Heart left ventricle (tissue), 13 donors: ENCODE results near the gene SSUH2.

ENCODE experiments used
- POLR2A ChIP-seq, 2 donors: fragments of 450-650 bp; IDR thresholded peaks; one replicate each; pipeline ENCODE4 v1.6.1; 2017; ENCODE audit warnings: antibody characterized with exemption in 2 of 2, mild to moderate bottlenecking in 2 of 2, moderate library complexity in 2 of 2
- TF ChIP-seq, protein P1 (sequence below), 12 donors: fragments of 200-600 bp; sonication (generic) in 4 of 12; IDR thresholded peaks; one replicate each; pipeline versions ENCODE4 v1.5.0 to v1.8.0; 2018 to 2022; ENCODE audit warnings: antibody characterized with exemption in 12 of 12, mild to moderate bottlenecking in 5 of 12
- donor health status: ischemic (EF 13 %, LVEDD 7.1; RV severe dilation, severe dysfunction).
- donor health status: DM: no; HTN: yes; CAD: no.
- donor health status: DM: no; HTN: no; CAD: no.
- donor health status: ischemic (EF 25% LVEDD 6.9; RV normal size, moderate dysfunction).
- donor health status: ischemic (EF 25% LVEDD 5.7; RV mildly dilated, moderate dysfunction).
- donor health status: ischemic (EF 35%, LVEDD 5.7; RV mildly dilated, moderate dysfunction).
- donor health status: nonischemic (EF 11% LVEDD 7.7; RV severe dilation, severe dysfunction).
- donor health status: DM: yes; HTN: yes; CAD: no.
- donor health status: PGD.
- donor health status: ischemic (EF 29% LVEDD 5.4; RV normal size, mild dysfunction).
- donor health status: nonischemic (EF 23%, LVEDD 6.1; RV moderate dilation, normal function).

DNA sequence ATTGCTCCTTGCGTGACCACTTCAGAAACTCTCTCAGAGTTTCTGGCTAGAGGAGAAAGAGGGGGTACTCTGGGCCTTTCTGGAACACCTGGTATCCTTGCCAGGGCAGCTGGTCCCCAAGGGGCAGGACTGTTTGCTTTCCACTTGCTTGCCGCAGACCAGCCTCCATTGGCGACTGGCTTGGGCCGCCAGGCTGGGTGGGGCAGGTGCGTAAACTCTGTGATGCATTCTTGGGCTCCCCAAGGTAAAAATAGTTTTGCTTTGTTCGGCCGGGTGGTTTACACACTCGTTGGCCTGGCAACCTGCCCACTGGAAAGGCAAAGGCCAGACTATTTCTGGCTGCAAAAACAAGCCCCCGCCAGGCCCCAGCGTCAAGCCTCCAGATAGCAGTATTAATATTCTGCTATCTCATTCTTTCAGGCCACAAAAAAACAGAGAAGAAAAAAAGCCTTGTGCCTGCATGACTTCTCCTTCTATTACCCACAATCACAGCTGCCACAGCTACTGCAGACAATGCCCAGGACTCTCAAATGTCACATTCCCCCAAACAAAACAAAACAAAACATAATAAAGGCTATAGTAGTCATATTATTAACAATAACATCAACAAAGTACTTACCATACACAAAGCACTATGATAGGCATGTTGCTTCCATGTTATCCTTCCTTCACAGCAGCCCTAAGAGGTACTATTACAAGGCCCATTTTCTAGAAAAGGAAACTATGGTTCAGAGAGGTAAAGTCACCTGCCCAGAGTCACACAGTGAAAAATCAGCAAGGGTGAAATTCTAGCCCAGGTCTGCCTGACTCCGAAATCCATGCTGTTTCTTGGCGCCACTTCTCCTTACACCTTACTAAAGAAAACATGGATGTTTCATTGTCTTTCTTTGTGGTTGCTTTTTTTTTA lies 14.0 kb upstream of the SSUH2 start:
- TF ChIP-seq, protein P1, sequence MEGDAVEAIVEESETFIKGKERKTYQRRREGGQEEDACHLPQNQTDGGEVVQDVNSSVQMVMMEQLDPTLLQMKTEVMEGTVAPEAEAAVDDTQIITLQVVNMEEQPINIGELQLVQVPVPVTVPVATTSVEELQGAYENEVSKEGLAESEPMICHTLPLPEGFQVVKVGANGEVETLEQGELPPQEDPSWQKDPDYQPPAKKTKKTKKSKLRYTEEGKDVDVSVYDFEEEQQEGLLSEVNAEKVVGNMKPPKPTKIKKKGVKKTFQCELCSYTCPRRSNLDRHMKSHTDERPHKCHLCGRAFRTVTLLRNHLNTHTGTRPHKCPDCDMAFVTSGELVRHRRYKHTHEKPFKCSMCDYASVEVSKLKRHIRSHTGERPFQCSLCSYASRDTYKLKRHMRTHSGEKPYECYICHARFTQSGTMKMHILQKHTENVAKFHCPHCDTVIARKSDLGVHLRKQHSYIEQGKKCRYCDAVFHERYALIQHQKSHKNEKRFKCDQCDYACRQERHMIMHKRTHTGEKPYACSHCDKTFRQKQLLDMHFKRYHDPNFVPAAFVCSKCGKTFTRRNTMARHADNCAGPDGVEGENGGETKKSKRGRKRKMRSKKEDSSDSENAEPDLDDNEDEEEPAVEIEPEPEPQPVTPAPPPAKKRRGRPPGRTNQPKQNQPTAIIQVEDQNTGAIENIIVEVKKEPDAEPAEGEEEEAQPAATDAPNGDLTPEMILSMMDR (IDR thresholded peaks at IDR 0.05): no peak
- no peak for TF ChIP-seq POLR2A (IDR thresholded peaks at IDR 0.05)
